HepG2 (cell line): ENCODE data around the gene PRKG1.

Source experiments
- ATAD3A ChIP-seq: sonication (generic); formaldehyde crosslinking; IDR thresholded peaks from 2 replicates; pipeline ENCODE4 v1.4.0; 2020; ENCODE audit warnings: missing genetic modification reagents
- MED1 ChIP-seq: sonication (generic); formaldehyde crosslinking; IDR thresholded peaks from 2 replicates; pipeline ENCODE4 v1.4.0; 2020; ENCODE audit warnings: missing genetic modification reagents
- TF ChIP-seq, protein P1 (sequence below): sonication (generic); formaldehyde crosslinking; conservative IDR thresholded peaks from 2 replicates; pipeline ENCODE4 v1.8.1; 2023; ENCODE audit warnings: missing genetic modification reagents

DNA sequence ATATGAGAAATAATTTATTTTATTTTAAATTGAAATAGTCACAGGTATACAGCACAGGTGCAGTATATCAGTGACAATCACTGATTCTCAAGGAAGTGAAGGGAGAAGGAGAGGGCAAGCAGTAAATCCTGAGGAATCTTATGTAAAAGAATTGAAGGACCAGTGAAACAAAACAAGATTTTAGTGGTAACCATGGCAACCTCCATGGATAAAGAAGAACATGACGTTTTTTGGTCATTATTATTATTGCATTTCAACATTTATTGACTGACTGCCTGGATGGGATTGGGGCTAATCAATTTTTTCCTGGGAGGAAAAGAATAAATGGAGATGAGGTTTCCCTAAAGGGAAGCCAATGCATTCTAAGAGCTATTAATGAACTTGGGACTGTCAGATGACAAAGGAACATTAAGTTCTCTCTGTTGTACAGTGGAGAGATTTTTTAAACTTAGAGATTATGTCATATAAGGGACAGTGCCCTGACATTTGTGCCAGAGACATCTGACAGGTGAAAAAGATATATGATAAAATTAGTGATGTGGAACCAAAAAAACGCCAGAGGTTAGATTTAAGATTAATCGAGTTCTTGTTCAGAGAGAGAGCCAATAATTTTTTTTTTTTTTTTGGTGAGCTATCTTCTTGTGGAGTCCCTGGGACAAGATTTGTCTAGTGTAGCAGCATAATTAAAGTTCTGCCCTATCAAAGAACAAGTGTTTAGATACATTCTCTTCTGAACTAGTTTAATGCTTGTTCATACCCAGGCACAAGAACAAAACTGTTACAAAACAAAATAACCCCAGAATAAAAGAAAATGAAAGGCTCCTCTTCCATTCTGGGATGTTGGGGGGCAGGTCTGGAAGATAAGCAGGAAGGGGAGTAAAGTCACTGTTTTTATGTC, 345.2 kb downstream of the PRKG1 start:
- TF ChIP-seq MED1 (CRISPR knock-in tag): no peak
- TF ChIP-seq, protein P1, sequence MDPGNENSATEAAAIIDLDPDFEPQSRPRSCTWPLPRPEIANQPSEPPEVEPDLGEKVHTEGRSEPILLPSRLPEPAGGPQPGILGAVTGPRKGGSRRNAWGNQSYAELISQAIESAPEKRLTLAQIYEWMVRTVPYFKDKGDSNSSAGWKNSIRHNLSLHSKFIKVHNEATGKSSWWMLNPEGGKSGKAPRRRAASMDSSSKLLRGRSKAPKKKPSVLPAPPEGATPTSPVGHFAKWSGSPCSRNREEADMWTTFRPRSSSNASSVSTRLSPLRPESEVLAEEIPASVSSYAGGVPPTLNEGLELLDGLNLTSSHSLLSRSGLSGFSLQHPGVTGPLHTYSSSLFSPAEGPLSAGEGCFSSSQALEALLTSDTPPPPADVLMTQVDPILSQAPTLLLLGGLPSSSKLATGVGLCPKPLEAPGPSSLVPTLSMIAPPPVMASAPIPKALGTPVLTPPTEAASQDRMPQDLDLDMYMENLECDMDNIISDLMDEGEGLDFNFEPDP (CRISPR knock-in tag): no peak
- TF ChIP-seq ATAD3A (CRISPR knock-in tag): no peak
